ENCODE results near the gene TAS2R46.
"Not testable (repeated sequence)": the region's sequence is repeated elsewhere in the genome, so short reads cannot be mapped to it uniquely, and the experiment has no call there.

The TAS2R46 gene

GRCh38 chr12:11062194-11062593, at the start of gene TAS2R46:
TSS of gene TAS2R46 (minus strand) at chr12:11062294. CDS start at chr12:11062294, 0 bp downstream.
- not testable (repeated sequence) for DNase-seq

GRCh38 chr12:11111213-11111612, 49.1 kb upstream of the TAS2R46 start:
- DNase-seq, result not testable (repeated sequence)

GRCh38 chr12:11108862-11109261, 46.8 kb upstream of the TAS2R46 start:
- DNase-seq, result no peak

- DNase-seq, result no peak
Observed at GRCh38 chr12:11107719-11108118, 45.6 kb upstream of the TAS2R46 start.

GRCh38 chr12:11106288-11106687, 44.2 kb upstream of the TAS2R46 start:
- DNase-seq, result no peak

GRCh38 chr12:11105546-11105945, 43.5 kb upstream of the TAS2R46 start:
- no peak for DNase-seq

- DNase-seq, result not testable (repeated sequence)
Observed at GRCh38 chr12:11094910-11095309, 32.8 kb upstream of the TAS2R46 start.

- no peak for DNase-seq
Observed at GRCh38 chr12:11092128-11092527, 30.0 kb upstream of the TAS2R46 start, which contains the start of gene TAS2R43. TSS of gene TAS2R43 (minus strand) at chr12:11092313. CDS start at chr12:11092229, 84 bp downstream.

GRCh38 chr12:11089246-11089645, 27.2 kb upstream of the TAS2R46 start:
- no peak for DNase-seq

- DNase-seq, result no peak
Observed at GRCh38 chr12:11085419-11085818, 23.3 kb upstream of the TAS2R46 start.

GRCh38 chr12:11081987-11082386, 19.9 kb upstream of the TAS2R46 start:
- DNase-seq, result no peak

- no peak for DNase-seq
Observed at GRCh38 chr12:11078246-11078645, 16.2 kb upstream of the TAS2R46 start.

- DNase-seq, result no peak
Observed at GRCh38 chr12:11075642-11076041, 13.5 kb upstream of the TAS2R46 start.

- no peak for DNase-seq
Observed at GRCh38 chr12:11071414-11071813, 9.3 kb upstream of the TAS2R46 start.

- no peak for DNase-seq
Observed at GRCh38 chr12:11070999-11071398, 8.9 kb upstream of the TAS2R46 start.

GRCh38 chr12:11069854-11070365, 7.8 kb upstream of the TAS2R46 start:
- DNase-seq, result no peak

GRCh38 chr12:11067514-11067913, 5.4 kb upstream of the TAS2R46 start:
- DNase-seq, result peak; percentile 2

GRCh38 chr12:11059784-11060183, 2.3 kb downstream of the TAS2R46 start:
- no peak for DNase-seq

- no peak for DNase-seq
Observed at GRCh38 chr12:11059041-11059440, 3.1 kb downstream of the TAS2R46 start.

- no peak for DNase-seq
Observed at GRCh38 chr12:11055306-11055705, 6.8 kb downstream of the TAS2R46 start.

GRCh38 chr12:11049806-11050531, 12.1 kb downstream of the TAS2R46 start:
- DNase-seq, result not testable (repeated sequence)

GRCh38 chr12:11041366-11041765, 20.7 kb downstream of the TAS2R46 start:
- not testable (repeated sequence) for DNase-seq

GRCh38 chr12:11040162-11040561, 21.9 kb downstream of the TAS2R46 start:
- no peak for DNase-seq

- no peak for DNase-seq
Observed at GRCh38 chr12:11039171-11039570, 22.9 kb downstream of the TAS2R46 start.

- DNase-seq, result not testable (repeated sequence)
Observed at GRCh38 chr12:11033959-11034358, 28.1 kb downstream of the TAS2R46 start.
